ENCODE measurements around the gene HDGF.
A peak's percentile ranks its signal among the peaks of the same experiment; 100 is the strongest.

The HDGF gene

DNA sequence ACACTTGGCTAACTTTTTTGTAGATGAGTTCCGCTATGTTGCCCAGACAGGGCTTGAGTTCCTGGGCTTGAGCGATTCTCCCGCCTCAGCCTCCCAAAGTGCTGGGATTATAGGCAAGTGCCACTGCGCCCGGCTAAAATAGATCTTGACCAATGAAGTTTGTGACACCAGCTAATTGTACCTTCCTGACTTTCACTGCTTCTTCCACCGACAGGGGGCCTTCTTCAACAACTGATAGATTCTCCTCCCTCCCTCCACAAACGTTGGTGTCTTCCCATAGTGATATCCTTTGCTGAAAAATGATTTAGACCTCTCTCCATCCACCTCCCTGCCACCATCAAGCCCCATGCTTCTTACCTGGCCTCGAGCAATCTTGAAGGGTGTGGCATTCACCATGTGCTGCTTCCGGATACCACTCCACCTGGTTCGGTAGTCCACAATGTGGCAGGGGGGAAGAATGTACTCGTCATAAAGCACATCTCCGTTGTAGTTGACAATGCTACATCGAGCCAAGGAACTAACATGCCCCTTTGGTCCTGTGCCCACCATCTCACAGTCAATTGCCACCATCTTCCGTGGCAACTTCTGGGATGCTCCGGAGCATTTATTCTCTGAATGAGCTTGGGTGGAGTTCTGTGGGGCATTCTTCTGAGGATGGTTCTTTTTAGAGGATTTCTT lies 24.8 kb downstream of the HDGF start:
- no peak for DNase-seq (ENCODE audit: extremely low read depth in 1 of 2, low read depth in 1 of 2)

DNA sequence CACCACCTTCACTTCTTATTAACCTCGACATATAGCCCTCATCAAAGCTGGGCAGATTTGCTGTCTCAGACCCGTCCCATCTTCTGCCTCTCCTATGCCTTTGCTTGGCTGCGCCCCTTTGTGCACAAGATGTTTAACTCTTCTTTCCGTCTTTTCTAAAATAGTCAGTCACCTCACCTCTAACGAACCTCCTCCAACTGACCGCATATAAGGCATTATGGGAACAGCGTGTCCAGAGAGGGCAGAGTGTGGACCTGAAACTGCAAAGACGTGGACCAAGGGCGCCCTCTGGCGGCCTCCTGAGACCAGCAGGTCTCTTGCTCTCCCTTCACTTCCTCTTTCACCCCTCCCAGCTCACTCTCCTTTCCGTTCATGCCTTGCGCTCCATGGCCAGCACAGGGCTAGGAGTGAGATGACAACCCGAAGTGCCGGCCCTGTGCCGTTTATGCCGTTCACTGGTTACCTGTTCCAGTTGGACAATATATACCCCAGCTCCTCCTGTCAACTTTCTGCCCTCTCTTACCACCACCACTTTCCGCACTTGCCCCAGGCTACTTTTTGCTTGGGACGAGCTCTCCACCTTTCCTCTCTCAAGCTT lies 25.7 kb downstream of the HDGF start:
- DNase-seq (ENCODE audit: extremely low read depth in 1 of 2, low read depth in 1 of 2), result peak; percentile 49 to 71

GRCh38 chr1:156721535-156721934 lies 29.9 kb downstream of the HDGF start:
- DNase-seq (ENCODE audit: extremely low read depth in 1 of 2, low read depth in 1 of 2), result no peak

DNA sequence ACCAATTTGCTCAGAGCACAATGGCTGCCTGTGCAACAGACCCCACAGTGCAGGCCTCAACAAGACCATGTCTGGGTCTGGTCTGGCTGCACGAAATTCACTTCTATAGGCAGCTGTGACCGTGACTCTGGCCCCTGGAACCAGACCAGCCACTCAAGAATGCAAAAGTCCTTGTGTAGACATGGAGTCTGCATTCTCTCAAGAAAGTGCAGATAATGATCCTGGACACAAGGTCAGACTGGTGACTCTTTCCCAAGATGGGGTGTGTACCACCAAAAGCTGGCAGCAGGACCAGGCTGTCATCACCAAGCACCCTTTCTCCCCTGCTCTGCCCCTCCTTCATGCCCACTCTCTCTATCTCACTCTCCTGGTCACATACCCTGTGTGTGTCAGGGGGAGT lies 30.3 kb downstream of the HDGF start:
- DNase-seq (ENCODE audit: extremely low read depth in 1 of 2, low read depth in 1 of 2), result no peak

GRCh38 chr1:156717351-156717750 lies 34.1 kb downstream of the HDGF start:
- no peak for DNase-seq (ENCODE audit: extremely low read depth in 1 of 2, low read depth in 1 of 2)

GRCh38 chr1:156714830-156715229 lies 36.6 kb downstream of the HDGF start:
- DNase-seq (ENCODE audit: extremely low read depth in 1 of 2, low read depth in 1 of 2), result no peak

DNA sequence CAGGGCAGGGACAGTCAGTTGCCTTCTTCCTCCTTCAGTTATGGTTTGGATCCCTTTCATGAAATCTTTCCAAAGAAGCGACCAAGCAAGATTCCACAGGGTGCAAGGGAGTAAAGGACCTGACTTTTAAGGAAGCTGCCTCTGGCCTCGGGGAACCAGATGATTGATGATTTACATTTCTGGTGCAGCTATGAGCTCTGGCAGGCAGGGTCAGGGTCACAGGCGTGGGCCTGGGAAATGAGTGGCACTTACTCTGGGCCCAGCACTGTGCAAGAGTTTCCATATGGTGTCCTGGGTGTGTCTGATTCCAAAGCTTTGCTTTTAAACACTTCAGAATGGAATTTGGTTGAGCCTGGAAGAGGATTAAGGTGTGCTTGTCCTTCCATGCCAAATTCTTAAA lies 38.8 kb downstream of the HDGF start:
- no peak for DNase-seq (ENCODE audit: extremely low read depth in 1 of 2, low read depth in 1 of 2)

DNA sequence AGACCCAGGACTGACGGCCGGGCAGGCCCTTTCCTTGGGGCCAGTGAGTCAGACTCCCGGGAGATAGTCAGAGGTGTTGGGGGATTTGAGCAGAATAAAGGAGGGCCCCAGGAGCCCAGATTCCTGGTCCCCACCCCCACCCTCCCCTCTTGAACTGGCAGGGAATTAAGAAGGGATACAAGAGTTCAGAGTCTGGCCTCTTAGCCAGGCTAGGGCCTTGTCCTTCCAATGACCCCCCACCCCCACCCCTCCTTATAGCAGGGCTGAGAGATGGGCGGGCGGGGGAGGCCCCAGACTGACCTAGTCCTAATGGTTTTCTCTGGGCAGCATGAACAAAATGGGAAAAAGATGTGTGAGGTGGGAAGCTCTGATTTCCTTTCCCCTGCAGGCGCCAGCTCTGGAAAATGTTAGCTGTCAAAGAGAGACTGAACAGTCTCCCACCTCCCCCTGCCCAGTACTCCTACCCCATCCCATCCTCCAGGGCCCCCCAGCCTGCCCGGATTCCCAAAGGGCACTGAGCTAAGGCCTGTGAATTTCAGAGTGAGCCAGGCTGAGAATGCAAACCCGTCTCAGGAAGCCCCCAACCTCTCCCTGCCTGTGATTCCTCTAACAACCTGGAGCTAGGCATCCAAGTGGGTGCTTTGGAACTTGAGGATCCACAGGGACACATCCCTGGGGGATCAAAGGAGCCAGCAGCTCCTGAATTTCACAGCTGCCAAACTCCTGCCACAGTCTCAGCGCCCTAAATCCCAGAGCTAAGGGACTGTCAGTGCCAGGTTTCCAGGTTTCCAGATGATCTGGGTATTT lies 40.3 kb downstream of the HDGF start:
- no peak for DNase-seq (ENCODE audit: extremely low read depth in 1 of 2, low read depth in 1 of 2)

DNA sequence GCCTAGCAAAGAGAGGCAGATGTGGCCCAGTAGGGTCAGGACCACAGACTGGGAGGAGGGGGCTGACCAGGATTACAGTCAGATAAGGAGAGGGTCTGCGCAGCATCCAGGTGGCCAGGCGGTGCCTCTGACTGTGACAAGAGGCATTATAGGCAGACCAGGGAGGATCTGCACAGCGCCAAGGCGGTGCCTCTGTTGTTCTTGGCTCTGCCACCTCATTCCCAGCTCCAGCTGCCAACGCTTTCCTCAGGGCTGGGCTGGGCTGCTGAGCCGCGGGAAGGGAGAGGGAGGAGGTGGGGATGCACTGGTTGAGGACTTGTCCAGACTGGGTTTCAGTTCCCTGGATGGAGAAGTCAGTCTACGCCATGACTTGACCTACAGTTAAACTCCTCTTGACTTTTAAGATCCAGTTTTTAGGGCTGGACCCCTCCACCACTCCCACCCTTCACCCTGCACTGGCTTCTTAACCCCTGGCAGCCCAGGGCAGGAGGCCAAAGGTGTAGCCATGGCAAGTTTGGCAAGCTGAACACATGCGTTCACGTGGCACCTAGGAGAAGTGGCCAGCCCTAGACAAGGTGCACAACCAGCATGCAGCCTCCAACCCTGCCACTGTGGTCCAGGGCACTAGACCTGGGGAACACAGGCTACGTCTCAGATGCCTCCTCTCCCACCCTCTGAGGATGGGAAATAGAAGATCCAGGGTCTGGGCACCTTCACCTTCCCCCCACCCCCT lies 41.6 kb downstream of the HDGF start:
- no peak for DNase-seq (ENCODE audit: extremely low read depth in 1 of 2, low read depth in 1 of 2)

- DNase-seq (ENCODE audit: extremely low read depth in 1 of 2, low read depth in 1 of 2), result no peak
Measured at GRCh38 chr1:156709031-156709430, 42.4 kb downstream of the HDGF start.

GRCh38 chr1:156708218-156708661 lies 43.2 kb downstream of the HDGF start:
- no peak for DNase-seq (ENCODE audit: extremely low read depth in 1 of 2, low read depth in 1 of 2)

DNA sequence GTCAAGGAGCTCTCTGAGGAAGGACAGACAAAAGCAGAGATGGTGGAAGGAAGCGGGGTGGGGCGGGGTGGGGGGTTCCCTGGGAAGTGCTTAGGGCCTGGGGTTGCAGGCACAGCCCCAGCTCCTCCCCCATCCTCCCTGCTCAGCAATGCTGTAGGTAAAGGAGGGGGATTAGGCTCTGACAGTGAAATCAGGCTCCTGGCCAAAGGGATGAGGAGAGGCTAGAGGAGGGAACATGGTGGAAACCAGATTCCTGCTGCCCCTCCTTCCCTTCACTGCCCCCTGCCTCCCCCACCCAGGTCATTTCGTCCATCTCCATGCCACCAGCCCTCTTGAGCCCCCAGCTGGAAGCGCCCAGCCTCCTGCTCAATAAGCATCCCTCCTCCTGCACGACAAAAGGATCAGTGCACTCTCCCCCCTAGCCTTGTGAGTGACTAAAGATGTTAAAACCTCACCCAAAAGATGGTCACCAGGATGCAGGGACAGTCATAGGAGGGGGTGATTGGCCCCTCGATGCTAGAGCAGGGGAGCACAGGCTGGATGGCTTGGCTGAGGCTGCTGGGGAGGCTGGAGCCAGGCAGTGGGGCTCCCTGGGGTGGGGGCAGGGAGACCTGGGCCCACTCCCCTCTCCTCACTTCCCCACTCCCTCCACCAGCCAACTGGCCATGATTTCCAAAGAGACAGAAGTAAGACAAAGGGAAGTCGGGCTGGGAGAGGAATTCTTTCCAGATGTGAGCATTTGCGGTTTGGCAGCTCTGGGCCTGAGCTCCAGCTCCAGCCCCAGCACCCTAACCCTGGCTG lies 43.9 kb downstream of the HDGF start:
- no peak for DNase-seq (ENCODE audit: extremely low read depth in 1 of 2, low read depth in 1 of 2)

- no peak for DNase-seq (ENCODE audit: extremely low read depth in 1 of 2, low read depth in 1 of 2)
Measured at GRCh38 chr1:156706657-156707416, 44.6 kb downstream of the HDGF start.

- peak in 1 of 2 donors; percentile 45 for DNase-seq (ENCODE audit: extremely low read depth in 1 of 2, low read depth in 1 of 2)
Measured at GRCh38 chr1:156705918-156706656, 45.4 kb downstream of the HDGF start.

DNA sequence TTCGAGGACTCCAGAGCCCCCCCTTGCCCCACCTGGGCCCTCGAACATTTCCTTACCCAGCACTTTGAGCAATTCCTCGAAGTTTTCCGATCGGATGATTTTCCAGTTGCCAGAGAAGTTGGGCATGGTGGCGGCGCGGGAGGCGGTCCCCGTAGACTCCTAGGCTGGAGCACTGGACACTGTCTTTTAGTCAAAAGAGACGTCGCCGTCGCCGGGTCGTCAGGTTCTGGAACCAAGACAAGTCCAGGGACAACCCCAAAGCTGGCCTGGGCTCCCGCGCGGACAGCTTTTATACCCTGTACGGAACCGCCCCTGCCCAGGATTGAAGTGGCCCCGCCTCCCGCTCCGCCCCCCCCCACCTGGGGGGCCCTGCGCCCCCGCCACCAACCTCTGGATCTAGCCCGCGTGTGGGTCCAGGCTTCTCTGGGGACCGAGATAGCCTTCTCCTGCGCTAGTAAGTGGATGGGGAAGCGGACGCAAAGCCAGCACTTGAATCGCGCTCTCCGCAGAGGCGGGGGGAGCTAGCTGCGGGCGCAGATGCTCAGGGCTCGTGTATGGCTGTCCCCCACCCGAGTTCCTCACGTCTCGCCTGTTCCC lies 46.1 kb downstream of the HDGF start, which contains the start of gene CRABP2:
CRABP2 (minus strand) TSS at position 263 of the 597 bp plus-strand sequence; CDS start at position 126, 137 bp downstream.
- no peak for DNase-seq (ENCODE audit: extremely low read depth in 1 of 2, low read depth in 1 of 2)

DNA sequence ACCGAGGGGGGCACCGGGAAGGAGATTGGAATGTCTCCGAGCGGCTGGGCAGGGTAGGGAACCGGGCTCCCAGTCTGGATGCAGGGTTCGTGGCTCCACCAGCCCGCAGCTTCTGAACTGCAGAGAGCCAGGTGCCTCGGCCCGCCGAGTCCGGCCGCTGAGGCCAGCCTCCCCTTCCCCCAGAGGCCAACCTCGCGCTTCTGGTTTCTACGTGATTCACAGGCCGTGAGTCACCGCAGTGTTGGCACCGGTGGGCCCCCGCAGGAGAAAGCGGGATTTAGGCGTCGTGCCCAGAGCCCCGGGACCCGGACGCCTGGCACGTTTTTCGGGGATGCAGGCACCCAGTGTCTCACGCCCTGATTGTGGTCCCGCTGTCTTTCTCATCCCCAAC lies 46.5 kb downstream of the HDGF start:
- no peak for DNase-seq (ENCODE audit: extremely low read depth in 1 of 2, low read depth in 1 of 2)

DNA sequence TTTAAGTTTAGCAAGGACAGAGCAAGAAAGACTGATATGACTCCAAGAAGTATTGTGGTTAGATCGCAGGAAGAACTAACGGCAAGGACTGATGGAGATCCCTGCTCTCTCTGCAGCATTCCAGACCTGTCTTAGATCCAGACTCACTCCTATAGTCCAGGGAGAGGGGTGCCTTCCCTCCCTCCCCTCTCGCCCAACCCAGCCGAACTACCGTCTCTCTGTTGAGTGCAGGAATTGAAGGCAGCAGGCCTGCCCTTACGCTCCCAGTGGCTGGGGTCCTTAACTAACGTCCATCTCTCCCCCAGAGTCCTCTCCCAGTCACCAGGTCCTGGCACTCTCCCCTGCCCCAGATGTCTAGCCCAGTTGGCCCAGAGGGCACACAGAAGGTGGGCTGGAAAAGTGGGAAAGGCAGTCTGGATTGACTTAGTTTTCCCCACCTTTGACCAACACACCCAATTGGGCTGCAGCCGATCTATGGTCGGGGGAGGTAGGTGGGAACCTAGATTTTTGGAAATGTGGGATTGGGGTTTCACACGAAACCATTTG lies 47.2 kb downstream of the HDGF start:
- no peak for DNase-seq (ENCODE audit: extremely low read depth in 1 of 2, low read depth in 1 of 2)

DNA sequence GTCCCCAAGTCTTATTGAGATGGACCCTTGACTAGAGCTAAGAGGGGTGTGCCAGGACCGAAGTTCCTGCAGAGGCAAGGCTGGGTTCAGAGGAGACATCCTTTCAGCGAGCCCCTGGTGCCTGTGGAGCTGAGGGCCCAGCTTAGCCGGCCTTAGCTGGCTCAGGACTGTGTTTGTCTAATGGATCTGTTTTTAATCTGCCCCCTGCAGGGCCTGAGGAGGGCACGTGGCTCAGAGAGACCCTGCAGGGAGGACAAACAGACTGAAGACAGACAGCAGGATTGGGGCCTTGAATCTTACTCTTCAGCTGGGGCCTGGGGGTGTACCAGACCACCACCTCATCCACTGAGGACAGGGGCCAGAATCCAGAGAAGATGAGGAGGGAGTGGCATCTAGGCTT lies 47.7 kb downstream of the HDGF start:
- no peak for DNase-seq (ENCODE audit: extremely low read depth in 1 of 2, low read depth in 1 of 2)
